NB4 (cell line): Measurements from ENCODE around the gene SLC24A5.

Source experiments
- CTCF ChIP-seq: IDR thresholded peaks from one replicate; pipeline ENCODE4 v1.5.1; 2012; ENCODE audit warnings: low read depth, low read length
- MYC ChIP-seq: IDR thresholded peaks from 2 replicates; pipeline ENCODE4 v1.6.1; 2011; ENCODE audit warnings: low read depth, low read length

- TF ChIP-seq CTCF, result no peak
- no peak for TF ChIP-seq MYC
Measured at GRCh38 chr15:48185529-48185928, 64.7 kb downstream of the SLC24A5 start.
